HG02970 (cell line): ENCODE data around the gene ENPP5.

Source experiments
- ATAC-seq: cut with Tn5 transposase; IDR thresholded peaks from one replicate; pipeline ENCODE4 v1.9.1; 2021; ENCODE audit warnings: mild to moderate bottlenecking, moderate library complexity, moderate number of reproducible peaks; ENCODE audit not compliant: unreplicated experiment, low FRiP score

The ENPP5 gene

GRCh38 chr6:46116289-46116688 is 54.5 kb downstream of the ENPP5 start:
- ATAC-seq: no peak

- no peak for ATAC-seq
Observed at GRCh38 chr6:46115634-46116033, 55.1 kb downstream of the ENPP5 start.

DNA sequence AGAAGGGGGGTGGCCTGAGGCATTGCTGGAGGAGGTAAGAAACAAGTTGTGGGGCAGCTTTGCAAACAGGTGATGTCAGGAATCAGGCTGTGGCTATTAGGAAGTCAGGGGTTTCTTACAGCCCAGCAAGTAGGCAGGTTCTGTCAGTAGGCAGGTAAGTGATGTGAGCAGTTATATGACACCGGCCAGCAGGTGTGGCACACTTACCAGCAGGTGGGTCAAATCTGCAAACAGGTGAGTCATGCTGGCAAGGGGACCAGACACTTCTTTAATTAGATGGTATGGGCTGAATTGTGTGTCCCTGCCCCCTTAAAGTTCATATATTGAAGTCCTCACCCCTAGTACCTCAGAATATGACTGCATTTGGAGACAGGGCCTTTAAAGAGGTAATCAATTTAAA is 57.4 kb downstream of the ENPP5 start:
- no peak for ATAC-seq
